Cardiac muscle cell (in vitro differentiated cells and primary cell): ENCODE data around the gene DDX24. TPM values are rescaled to one million over a fixed set of nuclear protein-coding genes. Genes with fewer than 3 reads are reported as not detected.

ENCODE experiments used
- DNase-seq, 2 donors: peaks; one replicate each; pipeline versions ENCODE4 v3.0.0 to v3.0.0-alpha.2; 2010 to 2017; ENCODE audit warnings: low read depth in 1 of 2, low spot score in 1 of 2
- H3K27ac ChIP-seq: fragments of 200-600 bp; sonication (generic); 2 replicates; pipeline ENCODE4 v1.5.1; 2016
- H3K27me3 ChIP-seq: fragments of 200-600 bp; sonication (generic); 2 replicates; pipeline ENCODE4 v1.6.0; 2016; ENCODE audit warnings: control low read depth
- H3K36me3 ChIP-seq: fragments of 200-600 bp; sonication (generic); 2 replicates; pipeline ENCODE4 v1.5.1; 2016; ENCODE audit warnings: control low read depth
- H3K4me1 ChIP-seq: fragments of 200-600 bp; sonication (generic); 2 replicates; pipeline ENCODE4 v1.8.1; 2017; ENCODE audit warnings: low read depth, mild to moderate bottlenecking, mixed run types
- H3K4me3 ChIP-seq: fragments of 200-600 bp; sonication (generic); 2 replicates; pipeline ENCODE4 v1.5.1; 2016; ENCODE audit warnings: mild to moderate bottlenecking
- H3K9me3 ChIP-seq: fragments of 200-600 bp; sonication (generic); 2 replicates; pipeline ENCODE4 v1.5.1; 2017; ENCODE audit warnings: low read depth, mild to moderate bottlenecking, control low read depth
- CTCF ChIP-seq: IDR thresholded peaks from 2 replicates; pipeline ENCODE4 v1.5.1; 2012; ENCODE audit warnings: low read depth, mild to moderate bottlenecking, low read length
- polyA plus RNA-seq: library from polyadenylated mRNA; unstranded; fragments of >200 nt; fragmentation: Nextera tagmentation; extraction: Ambion mirVana; gene quantifications from 2 replicates; pipeline ENCODE4 v1.2.1, GENCODE V29; 2016
- total RNA-seq: library from RNA; depleted of rRNA; stranded (reverse); fragments of >200 nt; gene quantifications from 2 replicates; pipeline ENCODE4 v1.2.3, GENCODE V29; 2016

Gene DDX24
- total and polyA plus RNA-seq, 2 experiments from 2014 or later = 188 to 227 TPM

- Histone ChIP-seq H3K36me3 (peaks cover 2% of the 10 kb centered on the region), H3K27ac (no peak overlapping the region), H3K9me3 (no peaks in the 10 kb centered on the region), H3K4me1 (peaks cover 12% of the 10 kb centered on the region), H3K4me3 (no peak overlapping the region), H3K27me3 (no peaks in the 10 kb centered on the region)
- DNase-seq = no peak
- TF ChIP-seq CTCF = no peak
Measured at GRCh38 chr14:94040247-94040646, 40.8 kb downstream of the DDX24 start.

DNA sequence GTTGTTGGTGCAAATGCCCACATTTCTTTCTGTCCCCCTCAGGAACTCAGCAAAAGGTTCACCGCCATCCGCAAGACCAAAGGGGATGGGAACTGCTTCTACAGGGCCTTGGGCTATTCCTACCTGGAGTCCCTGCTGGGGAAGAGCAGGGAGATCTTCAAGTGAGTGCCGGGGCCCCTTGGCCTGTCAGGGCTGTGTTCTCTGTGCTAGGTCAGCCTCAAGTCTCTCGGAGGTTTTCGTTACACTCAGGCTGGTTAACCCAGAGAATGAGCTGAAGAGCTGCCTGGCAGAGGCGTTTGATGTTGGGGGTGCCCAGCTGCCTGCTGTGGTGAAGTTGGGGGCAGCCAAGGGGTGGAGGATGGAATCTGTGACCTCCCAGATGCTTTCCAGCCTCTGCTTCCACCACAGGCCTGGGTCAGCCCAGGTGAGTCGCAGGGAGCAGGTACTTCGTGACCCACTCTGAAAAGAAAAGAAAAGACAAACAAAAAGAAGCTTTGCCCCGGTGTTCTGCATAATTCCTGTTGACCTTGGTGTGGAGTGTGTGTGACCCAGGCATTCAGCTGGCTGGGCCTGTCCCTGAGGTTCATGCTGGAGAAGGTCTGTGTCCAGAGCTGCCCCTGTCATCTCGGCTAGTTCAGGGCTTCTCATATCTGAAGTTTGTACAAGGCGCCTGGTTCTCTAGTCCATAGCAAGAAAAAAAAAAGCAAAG is 41.9 kb downstream of the DDX24 start:
- no peaks in the 10 kb centered on the region for H3K36me3 ChIP-seq
- peaks cover 12% of the 10 kb centered on the region for H3K4me1 ChIP-seq
- H3K27ac ChIP-seq = no peak overlapping the region
- no peak overlapping the region for H3K4me3 ChIP-seq
- no peak for DNase-seq
- TF ChIP-seq CTCF = no peak
- no peaks in the 10 kb centered on the region for H3K9me3 ChIP-seq
- no peaks in the 10 kb centered on the region for H3K27me3 ChIP-seq

DNA sequence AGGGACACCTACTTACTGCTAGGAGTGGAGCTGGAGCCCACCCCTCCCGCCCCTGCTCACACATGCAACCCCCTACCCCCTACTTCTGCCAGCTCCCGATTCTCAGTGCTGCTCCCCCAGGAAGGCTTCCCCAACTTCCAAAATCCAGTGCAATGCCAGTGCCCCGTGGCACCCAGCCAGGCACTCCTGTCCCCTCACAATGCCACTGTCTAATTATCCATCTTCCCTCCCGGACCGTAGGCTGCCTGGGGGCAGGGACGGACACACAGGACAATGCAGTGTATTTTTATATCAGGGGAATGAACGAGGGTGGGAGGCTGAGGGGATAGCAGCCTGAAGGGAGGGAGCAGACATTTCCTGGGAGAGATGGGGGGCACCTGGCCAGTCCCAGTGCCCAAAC is 42.5 kb downstream of the DDX24 start:
- no peaks in the 10 kb centered on the region for H3K27me3 ChIP-seq
- no peaks in the 10 kb centered on the region for H3K36me3 ChIP-seq
- TF ChIP-seq CTCF = no peak
- no peaks in the 10 kb centered on the region for H3K9me3 ChIP-seq
- H3K4me1 ChIP-seq = peaks cover 12% of the 10 kb centered on the region
- H3K27ac ChIP-seq = no peak overlapping the region
- H3K4me3 ChIP-seq = no peak overlapping the region
- DNase-seq = no peak

DNA sequence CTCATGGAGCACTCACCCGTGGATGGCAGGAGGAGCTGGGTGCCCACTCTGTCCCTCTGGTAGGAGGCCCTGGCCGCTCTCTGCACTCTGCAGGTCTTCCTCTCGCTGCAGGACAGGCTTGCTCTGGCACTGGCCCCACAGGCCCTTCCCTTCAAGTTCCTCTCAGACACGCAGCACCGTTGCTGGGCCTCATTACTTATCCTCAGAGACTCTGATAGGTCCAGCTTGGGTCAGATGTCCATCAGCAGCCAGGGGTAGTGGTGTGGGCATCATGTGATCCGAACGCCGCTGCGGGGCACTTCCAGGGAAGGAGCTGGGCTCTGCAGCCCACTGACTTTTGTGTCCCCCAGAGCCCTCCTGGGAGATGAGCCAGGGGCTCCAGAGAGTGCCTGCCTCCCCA is 43.0 kb downstream of the DDX24 start:
- Histone ChIP-seq H3K4me1 (peaks cover 12% of the 10 kb centered on the region), H3K27ac (no peak overlapping the region), H3K27me3 (no peaks in the 10 kb centered on the region), H3K36me3 (no peaks in the 10 kb centered on the region), H3K4me3 (no peak overlapping the region), H3K9me3 (no peaks in the 10 kb centered on the region)
- DNase-seq = no peak
- TF ChIP-seq CTCF = no peak

GRCh38 chr14:94036313-94037167 is 44.5 kb downstream of the DDX24 start:
- Histone ChIP-seq H3K9me3 (no peaks in the 10 kb centered on the region), H3K4me3 (no peak overlapping the region), H3K27me3 (no peaks in the 10 kb centered on the region), H3K4me1 (peaks cover 12% of the 10 kb centered on the region), H3K36me3 (no peaks in the 10 kb centered on the region), H3K27ac (no peak overlapping the region)
- TF ChIP-seq CTCF = peak; percentile 95
- DNase-seq = peak; percentile 78 to 84
